NCI-H82 (cell line): ENCODE data around the gene IDE.
"Not testable (repeated sequence)": the region's sequence is repeated elsewhere in the genome, so short reads cannot be mapped to it uniquely, and the experiment has no call there.

Experiments used
- DNase-seq: peaks from one replicate; lab custom pipeline; 2025; lab: John Stamatoyannopoulos, UW

IDE gene

GRCh38 chr10:92490387-92490786, 83.5 kb downstream of the IDE start:
- DNase-seq, result no peak

- no peak for DNase-seq
Observed at GRCh38 chr10:92486637-92487036, 87.3 kb downstream of the IDE start.

- no peak for DNase-seq
Observed at GRCh38 chr10:92483539-92483938, 90.4 kb downstream of the IDE start.

GRCh38 chr10:92480413-92480812, 93.5 kb downstream of the IDE start:
- DNase-seq, result no peak

GRCh38 chr10:92479547-92479946, 94.3 kb downstream of the IDE start:
- DNase-seq, result no peak

GRCh38 chr10:92478536-92478935, 95.4 kb downstream of the IDE start:
- DNase-seq, result no peak

- DNase-seq, result no peak
Observed at GRCh38 chr10:92475357-92475868, 98.5 kb downstream of the IDE start.

GRCh38 chr10:92470026-92470425, 103.9 kb downstream of the IDE start:
- no peak for DNase-seq

GRCh38 chr10:92464364-92464763, 109.5 kb downstream of the IDE start:
- no peak for DNase-seq

GRCh38 chr10:92463582-92463981, 110.3 kb downstream of the IDE start:
- DNase-seq, result no peak

GRCh38 chr10:92454955-92455354, 118.9 kb downstream of the IDE start:
- not testable (repeated sequence) for DNase-seq

- DNase-seq, result no peak
Observed at GRCh38 chr10:92452313-92452712, 121.6 kb downstream of the IDE start.

GRCh38 chr10:92451431-92451830, 122.5 kb downstream of the IDE start:
- DNase-seq, result no peak

- DNase-seq, result no peak
Observed at GRCh38 chr10:92450896-92451295, 123.0 kb downstream of the IDE start.

GRCh38 chr10:92440578-92440977, 133.3 kb downstream of the IDE start:
- DNase-seq, result no peak

- DNase-seq, result no peak
Observed at GRCh38 chr10:92438220-92438619, 135.7 kb downstream of the IDE start.

GRCh38 chr10:92436611-92437010, 137.3 kb downstream of the IDE start:
- DNase-seq, result no peak

GRCh38 chr10:92436065-92436464, 137.8 kb downstream of the IDE start:
- DNase-seq, result not testable (repeated sequence)

- no peak for DNase-seq
Observed at GRCh38 chr10:92434385-92434784, 139.5 kb downstream of the IDE start.

GRCh38 chr10:92432596-92432995, 141.3 kb downstream of the IDE start:
- no peak for DNase-seq

GRCh38 chr10:92430103-92430502, 143.8 kb downstream of the IDE start:
- no peak for DNase-seq

- no peak for DNase-seq
Observed at GRCh38 chr10:92421550-92421949, 152.3 kb downstream of the IDE start.

- DNase-seq, result no peak
Observed at GRCh38 chr10:92420546-92421275, 153.2 kb downstream of the IDE start.
